ENCODE measurements around the gene SPDYE3.
"Not testable (repeated sequence)": the region's sequence is repeated elsewhere in the genome, so short reads cannot be mapped to it uniquely, and the experiment has no call there.

Gene SPDYE3, protein sequence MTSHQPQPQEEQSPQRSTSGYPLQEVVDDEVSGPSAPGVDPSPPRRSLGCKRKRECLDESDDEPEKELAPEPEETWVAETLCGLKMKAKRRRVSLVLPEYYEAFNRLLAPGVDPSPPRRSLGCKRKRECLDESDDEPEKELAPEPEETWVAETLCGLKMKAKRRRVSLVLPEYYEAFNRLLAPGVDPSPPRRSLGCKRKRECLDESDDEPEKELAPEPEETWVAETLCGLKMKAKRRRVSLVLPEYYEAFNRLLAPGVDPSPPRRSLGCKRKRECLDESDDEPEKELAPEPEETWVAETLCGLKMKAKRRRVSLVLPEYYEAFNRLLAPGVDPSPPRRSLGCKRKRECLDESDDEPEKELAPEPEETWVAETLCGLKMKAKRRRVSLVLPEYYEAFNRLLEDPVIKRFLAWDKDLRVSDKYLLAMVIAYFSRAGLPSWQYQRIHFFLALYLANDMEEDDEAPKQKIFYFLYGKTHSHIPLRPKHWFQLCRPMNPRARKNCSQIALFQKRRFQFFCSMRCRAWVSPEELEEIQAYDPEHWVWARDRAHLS

DNA sequence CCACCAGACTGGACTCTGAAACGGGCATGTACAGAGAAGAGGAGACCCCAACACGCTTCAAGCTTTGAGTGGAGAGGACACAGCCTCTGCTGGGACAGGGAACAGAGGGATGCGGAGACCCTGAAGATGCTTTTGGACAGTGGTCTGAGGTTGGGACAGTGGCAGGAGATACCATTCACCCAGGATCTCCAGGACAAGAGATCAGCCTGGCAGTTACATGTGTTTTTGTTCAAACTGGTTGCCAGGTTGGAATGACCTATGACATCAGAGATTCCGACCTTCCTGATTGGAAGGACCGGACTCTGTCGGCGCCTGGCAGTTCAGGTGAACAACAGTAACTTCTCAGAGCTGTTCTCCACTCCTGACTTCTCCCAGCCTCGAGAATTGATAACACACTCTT, at the start of gene SPDYE3:
Gene SPDYE3 (plus strand): TSS at position 301 of the 400 bp plus-strand sequence. CDS start 184 bp downstream, outside the sequence.
- DNase-seq: not testable (repeated sequence)

DNA sequence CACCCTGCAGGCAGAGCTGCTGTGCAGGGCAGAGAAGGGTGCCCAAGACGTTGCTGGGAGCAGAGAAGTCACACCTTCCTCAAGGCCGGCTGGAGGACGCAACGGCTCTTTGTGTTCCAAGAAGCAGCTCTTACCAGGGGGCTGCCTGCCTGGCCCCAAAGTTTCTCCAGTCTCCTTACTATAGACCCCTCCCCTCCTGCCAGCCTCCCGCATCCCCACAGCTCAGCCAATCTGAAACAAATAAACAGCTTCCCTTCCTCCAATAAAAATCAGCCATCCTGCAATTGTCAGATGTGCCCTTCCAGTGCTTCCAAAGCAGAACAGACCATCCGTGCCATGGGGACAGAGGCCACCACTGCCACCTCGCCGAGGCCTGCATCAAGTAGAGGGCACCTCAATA, 47.5 kb upstream of the SPDYE3 start:
- DNase-seq: not testable (repeated sequence)

DNA sequence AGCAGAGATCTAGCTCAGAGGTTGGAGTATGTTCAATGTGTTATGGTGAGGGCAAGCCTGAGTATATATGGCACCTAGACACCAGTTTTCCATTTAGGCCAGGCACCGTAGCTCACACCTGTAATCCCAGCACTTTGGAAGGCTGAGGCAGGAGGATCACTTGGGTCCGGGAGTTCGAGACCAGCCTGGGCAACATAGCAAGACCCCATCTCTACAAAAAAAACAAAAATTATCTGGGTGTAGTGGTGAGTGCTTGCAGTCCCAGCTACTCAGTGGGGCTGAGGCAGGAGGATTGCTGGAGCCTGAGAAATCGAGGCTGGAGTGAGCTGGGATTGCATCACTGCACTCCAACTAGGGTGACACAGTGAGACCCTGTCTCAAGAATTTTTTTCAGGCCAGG, 44.6 kb upstream of the SPDYE3 start:
- not testable (repeated sequence) for DNase-seq

DNA sequence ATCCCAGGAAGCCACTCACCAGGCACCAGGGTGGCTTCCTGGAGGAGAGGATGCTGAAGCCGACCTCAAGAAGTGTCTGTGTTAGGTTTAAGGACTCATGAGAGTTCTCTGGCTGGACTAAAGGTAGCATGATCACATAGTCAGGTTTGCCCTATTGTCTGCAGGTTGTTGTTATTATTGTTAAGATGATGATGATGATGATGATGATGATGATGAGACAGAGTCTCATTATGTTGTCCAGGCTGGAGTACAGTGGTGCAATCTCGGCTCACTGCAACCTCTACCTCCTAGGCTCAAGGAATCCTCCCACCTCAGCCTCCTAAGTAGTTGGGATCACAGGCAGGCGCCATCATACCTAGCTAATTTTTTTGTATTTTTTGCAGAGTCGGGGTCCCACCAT, 43.3 kb upstream of the SPDYE3 start:
- DNase-seq: not testable (repeated sequence)

DNA sequence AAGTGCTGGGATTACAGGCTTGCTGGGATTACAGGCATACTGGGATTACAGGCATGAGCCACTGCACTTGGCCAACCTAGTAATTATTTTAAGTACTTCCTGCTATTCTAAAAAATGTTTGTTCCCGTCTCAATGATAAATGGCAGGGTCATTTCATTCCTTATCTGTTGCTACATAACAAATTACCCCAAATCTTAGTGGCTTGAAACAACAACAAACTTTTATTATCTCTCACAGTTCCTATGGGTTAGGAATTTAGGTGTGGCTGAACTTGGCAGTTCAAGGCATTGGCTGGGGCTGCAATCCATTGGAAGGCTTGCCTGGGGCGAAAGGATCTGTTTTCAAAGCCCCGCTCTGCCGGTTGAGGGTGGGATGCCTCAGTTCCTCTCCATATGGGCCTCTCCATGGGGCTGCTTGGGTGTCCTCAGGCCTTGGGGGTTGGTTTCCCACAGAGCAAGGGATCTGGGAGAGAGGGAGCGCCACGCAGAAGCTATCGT, 42.8 kb upstream of the SPDYE3 start:
- DNase-seq: not testable (repeated sequence)

DNA sequence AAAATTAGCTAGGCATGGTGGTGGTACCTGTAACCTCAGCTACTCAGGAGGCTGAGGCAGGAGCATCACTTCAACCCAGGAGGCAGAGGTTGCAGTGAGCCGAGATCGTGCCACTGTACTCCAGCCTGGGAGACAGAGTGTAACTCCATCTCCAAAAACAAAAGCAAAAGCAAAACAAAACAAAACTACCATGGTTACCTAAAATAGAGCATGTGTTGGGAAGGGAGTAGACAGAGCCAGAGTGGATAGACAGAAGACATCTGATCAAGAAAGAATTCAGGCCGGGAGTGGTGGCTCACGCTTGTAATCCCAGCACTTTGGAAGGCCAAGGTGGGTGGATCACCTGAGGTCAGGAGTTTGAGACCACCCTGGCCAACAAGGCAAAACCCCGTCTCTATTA, 41.7 kb upstream of the SPDYE3 start:
- not testable (repeated sequence) for DNase-seq

DNA sequence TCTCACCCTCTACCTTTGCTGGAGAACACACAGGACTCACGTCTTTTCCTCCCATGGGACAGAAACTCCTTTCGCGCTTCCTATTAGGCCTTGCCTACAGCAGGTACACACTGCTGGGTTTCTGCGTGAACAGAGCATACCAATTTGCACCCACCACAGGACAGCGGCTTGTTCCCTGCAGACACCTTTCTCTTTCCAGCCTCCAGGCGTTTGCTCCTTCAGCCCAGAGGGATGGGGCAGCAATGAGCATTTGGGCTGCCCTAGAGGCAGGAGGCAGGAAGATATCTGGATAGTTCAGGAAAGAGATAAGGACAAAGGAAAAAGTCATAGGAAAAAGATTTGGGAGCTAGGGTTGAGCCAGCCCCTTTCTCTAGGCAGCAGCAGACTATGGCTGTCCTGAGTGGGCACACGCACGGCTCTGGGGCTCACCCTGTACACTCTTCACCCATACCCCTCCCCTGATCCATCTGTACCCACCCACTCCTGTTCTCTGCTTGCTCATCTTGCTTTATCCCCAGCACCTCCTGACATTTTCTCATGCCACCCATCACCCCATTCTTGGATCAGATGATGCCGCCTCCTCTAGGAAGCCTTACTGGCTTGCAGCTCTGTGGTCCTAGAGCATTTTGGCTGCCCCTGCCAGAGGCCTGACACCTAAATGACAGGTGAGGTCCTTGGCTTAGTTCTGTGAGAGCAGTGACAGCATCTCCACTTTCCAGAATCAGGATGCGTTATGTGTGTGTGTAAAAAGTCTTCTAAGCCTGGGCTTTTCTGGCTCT, 40.7 kb upstream of the SPDYE3 start:
- no peak for DNase-seq

DNA sequence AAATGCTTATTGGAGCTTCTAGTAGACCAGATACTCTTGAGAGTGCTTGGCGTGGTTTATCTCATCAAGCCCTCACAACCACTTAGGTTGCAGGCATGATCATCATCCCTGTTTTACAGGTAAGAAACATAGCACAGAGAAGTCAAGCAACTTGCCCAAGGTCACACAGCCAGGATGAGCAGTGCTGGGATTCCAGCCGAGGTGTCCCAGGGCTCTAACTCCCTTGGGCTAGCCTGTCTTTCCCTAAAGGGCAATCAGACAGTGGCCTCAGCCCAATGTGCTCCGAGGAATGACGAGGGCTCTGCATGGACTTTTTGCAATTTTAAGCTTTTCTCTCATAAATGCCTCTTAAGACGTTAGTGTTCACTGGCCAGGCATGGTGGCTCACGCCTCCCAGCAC, 39.9 kb upstream of the SPDYE3 start:
- no peak for DNase-seq

DNA sequence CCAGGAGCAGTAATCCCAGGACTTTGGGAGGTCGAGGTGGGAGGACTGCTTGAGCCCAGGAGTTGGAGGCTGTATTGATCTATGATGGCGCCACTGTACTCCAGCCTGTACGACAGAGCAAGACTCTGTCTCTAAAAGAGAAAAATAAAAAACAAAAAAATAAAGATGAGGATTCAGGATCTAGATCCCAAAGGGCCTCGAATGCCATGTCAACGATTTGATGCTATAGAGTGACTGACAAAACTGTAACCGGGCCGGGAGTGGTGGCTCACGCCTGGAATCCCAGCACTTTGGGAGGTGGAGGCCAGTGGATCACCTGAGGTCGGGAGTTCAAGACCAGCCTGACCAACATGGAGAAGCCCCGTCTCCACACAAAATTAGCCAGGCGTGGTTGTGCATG, 38.6 kb upstream of the SPDYE3 start:
- DNase-seq: not testable (repeated sequence)

DNA sequence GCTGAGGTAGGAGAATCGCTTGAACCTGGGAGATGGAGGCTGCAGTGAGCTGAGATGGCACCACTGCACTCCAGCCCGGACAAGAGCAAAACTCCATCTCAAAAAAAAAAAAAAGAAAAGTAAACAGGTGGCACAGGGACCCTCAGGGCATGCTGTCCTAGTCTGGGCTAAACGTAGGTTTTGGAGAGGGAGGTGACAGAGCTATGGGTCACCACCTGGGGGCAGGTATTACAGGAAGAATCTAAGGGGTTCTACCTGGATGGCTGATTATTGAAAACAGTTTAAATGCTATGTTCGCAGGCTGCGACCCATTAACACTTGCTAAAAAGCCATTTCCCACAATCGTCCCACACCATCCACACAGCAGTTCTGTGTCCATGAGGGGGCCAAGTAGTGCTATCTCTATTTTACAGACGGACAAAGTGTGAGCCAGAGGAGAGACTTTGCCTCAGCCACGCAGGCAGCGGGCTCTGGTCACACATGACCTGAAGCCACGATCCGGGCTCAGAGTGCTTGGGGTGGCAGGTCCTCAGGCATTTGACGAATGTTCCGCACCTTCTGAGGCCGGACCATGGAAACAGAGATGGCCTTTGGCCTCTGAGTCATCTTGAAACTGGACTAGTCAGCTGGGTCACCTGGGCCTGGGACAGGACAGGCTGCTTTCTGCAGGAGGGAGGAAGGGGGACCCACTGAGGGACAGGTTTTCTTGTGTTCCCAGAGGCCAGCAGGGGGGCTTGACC, 38.0 kb upstream of the SPDYE3 start:
- not testable (repeated sequence) for DNase-seq

DNA sequence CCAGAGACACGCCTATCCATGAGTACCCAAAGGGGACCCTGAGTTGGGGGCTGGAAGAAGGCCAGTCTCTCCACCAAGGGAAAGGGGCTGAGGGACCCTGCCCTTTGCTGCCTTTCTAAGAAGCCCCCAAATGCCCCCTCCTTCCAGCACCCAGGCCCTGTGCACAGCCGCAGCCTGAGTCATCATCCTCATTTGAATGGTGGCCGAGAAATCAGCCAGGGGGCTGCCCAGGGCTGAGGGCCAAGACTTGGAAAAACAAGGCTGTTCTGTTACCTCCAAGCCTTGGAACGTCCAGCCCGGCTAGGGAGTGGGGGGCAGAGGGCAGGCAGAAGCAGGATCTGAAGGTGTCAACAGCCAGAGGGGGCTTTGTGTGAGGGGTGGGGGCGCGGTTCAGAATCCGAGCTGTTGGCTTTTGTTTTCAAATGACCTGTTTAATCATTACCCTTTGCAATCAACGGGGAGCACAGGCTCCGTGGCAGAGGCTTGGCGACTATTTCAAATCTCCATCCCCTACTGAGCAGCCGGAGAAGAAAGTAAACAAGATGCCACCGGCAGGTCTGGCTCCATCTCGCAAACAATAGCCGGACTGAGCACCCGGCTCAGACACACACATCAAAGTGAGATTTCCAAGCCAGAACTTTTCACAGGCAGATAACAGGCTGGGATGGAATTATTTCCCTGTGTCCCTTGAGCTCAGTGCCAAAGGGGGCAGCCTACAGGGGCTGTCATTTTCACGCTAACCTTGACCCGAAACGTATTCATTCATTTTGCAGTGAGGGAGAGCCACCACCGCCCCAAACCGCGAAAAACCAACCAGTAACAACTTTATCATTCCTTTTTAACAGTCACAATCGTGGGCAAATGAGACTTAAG, 37.2 kb upstream of the SPDYE3 start:
- not testable (repeated sequence) for DNase-seq

DNA sequence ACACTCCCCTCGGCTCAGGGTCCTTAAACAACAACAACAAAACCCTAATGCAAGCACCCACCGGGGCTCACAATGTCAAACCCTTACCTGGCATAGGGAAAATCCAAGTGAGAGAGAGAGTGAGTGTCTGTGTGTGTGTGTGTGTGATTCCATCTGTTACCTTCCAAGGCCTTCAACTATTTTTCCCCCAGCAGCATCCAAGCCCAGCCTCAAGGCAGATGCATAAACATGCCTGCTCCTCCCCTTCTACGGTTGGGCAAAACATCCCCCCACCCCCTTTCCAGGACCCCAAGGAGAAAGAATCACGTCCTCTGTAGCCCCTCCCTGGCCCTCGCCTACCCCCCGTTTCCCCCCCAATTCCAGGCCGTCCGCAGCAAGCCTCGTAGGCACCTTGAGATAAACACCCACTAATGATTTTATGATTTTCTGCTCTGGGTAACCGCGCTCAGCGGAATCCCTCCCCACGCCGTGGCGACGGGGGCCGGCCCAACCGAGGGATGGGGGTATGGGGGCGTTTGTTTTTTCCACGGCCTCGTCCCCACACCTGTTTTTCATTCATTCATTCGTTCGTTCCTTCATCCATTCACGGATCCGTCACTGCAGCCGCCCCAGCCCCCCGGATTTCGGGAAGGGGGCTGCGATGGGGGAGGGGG, 36.4 kb upstream of the SPDYE3 start:
- not testable (repeated sequence) for DNase-seq

DNA sequence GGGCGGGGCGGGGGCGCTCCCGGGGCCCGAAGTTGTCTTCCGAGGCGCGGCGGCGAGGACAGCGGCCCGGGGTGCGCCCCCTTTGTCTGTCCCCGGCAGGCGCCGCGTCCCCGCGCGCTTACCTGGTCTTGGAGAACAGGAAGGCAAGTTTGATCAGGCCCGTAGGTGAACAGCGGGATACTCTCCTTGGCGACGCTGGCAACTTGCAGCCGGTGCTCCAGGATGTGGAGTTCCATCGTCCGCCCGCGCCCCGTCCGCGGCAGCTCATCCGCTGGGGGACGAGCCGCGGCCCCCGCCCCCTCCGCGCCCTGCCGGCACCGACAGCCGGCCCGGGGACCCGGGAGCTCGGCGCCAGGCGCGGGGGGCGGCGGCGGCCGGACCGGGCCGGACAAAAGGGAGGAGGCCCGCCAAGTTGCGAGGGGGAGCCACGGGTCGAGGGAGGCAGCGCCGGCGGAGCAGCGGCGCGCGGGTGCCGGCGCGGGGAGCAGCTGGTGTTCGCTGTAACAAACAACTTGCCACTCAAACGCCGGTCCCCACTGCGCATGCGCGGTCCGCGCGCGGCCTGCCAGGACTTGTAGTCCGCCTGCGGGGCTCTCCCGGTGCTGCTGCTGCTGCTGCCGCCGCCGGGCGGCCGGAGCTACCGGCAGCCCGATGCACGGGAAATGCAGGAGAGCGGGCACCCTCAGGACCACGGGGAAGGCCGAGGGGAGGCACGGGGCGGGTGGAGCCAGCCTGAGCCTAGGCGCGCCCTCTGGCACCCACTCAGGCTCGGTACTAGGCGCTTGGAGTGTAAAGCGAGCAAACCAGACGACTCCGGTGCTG, 35.6 kb upstream of the SPDYE3 start:
- DNase-seq: peak; percentile 95 to 98

DNA sequence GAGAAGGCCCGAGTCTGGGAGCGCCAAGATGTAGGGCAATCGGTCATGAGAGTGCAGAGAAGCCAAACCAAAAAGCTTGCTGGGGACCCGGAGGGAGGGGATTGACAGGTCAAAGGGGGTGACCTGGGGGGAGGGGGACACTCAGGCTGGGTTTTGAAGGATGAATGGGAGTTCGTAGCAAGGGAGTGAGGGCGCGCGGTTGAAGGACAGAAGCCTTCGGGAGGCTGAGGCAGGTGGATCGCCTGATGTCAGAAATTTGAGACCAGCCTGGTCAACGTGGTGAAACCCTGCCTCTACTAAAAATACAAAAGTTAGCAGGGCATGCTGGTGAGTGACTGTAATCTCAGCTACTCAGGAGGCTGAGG, 35.0 kb upstream of the SPDYE3 start:
- not testable (repeated sequence) for DNase-seq

DNA sequence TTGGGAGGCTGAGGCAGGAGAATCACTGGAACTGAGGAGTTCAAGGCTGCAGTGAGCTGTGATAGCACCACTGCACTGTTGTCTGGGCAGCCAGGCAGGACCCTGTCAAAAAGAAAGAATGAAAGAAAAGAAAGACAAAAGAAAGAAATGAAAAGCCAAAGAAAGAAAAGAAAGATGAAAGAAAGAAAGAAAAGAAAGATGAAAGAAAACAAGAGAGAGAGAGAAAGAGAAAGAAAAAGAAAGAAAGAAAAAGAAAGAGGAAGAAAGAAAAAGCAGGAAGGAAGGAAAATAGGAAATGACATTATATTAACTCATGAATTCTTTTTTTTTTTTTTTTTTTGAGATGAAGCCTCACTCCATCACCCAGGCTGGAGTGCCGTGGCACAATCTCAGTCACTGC, 32.4 kb upstream of the SPDYE3 start:
- DNase-seq: no peak

DNA sequence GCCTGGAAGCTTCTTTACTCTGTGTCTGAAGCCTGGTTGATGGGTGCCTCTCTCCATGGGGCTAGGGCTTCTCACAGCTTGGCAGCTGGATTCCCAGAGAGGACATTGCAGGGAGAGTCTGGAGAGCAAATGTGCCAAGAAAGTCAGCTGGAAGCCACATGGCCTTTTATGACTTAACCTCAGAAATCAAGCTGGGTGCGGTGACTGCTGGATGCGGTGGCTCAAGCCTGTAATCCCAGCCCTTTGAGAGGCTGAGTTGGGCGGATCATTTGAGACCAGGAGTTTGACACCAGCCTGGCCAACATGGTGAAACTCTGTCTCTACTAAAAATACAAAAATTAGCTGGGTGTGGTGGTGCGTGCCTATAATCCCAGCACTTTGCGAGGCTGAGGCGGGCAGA, 31.4 kb upstream of the SPDYE3 start:
- not testable (repeated sequence) for DNase-seq

DNA sequence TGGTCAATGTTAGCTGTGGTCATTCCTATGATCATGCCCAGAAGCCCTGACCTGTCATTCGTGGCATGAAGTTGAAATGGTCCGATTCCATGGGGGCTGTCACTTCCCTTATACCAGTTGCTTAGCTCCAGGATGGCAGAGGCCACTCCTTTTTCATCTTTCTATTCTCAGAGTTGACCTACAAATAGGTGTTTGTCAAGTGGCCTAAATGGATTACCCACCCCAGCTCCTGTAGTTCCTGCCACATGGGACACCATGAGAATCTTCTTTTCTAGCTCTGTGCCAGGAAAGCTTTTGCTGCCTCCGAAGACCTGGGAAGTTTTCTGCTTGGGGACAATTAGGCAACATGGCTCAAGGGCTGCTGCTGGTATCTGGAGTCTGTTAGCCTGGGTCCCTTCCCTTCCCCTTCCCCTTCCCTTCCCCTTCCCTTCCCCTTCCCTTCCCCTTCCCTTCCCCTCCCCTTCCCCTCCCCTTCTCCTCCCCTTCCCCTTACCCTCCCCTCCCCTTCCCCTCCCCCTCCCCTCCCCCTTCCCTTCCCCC, 25.4 kb upstream of the SPDYE3 start:
- DNase-seq: not testable (repeated sequence)

DNA sequence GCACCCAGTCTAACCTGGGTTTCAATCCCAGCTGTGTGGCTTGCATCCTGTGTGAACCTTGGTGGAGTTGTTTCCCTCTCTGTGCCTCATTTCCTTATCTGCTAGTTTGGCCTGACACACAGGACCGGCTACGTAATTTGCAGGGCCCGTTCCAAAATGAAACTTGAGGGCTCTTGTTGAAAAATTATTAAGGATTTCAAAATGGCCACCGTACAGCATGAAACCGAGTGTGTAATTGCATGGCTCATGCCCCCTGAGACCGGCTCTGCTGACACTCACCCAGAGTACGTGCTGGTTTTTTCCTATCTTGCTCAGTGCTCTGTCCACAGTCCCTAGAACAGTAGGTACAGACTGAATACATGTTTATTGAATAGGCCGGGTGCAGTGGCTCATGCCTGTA, 24.4 kb upstream of the SPDYE3 start:
- not testable (repeated sequence) for DNase-seq

DNA sequence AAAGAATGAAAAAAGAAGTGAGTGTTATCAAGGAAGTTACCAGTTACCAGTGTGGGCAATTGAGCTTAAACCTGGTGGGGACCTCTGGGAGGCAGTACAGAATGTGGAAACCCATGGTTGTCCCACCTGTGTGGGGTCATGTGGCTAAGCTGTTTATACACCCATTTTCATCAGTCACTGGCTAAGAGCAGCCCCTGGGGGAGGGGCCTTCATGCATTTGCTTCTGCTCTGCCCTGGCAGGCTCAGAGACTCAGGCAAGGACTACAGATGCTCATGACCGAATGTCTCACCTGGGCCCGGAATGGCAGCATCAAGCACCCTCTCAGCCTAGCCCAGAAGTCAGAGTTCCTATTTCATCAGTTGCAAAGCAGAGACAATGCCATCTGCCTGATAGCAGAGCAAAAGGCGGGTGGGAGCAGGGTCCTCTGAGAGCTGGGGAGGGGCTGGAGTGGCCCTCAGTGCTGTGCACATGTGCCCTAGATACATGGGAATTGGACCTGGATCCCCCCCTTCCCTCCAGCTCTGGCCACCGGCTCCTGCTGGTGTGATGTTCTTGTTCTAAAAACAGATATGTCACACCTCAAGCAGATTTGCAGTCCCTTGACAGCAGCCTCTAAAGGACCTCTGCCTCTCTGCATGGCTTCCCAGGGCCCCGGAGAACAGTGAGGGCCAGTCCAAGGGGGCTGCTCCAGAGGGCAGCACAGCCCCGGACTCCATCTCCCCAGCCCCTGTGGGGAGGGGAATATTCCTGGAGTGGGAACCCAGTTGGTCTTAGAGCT, 20.1 kb upstream of the SPDYE3 start:
- DNase-seq: not testable (repeated sequence)
